GM23248 (cell line): Measurements from ENCODE around the gene ZNF134. TPM values are rescaled to one million over a fixed set of nuclear protein-coding genes. Genes with fewer than 3 reads are reported as not detected.

ENCODE experiments used
- DNase-seq: peaks from one replicate; pipeline ENCODE4 v3.0.0-alpha.2; 2015
- H2AFZ ChIP-seq: fragments of 200-600 bp; sonication (generic); 2 replicates; pipeline ENCODE4 v1.6.1; 2016; ENCODE audit warnings: antibody characterized with exemption
- H3F3A ChIP-seq: fragments of 200-600 bp; sonication (generic); 2 replicates; pipeline ENCODE4 v1.6.1; 2016; ENCODE audit warnings: mild to moderate bottlenecking, antibody characterized with exemption, mixed run types; ENCODE audit not compliant: insufficient read depth
- H3K27ac ChIP-seq: fragments of 200-600 bp; sonication (generic); 2 replicates; pipeline ENCODE4 v1.5.1; 2016; ENCODE audit warnings: mild to moderate bottlenecking
- H3K27me3 ChIP-seq: fragments of 200-600 bp; sonication (generic); replicated peaks from 2 replicates; pipeline ENCODE4 v1.6.1; 2016; ENCODE audit warnings: mild to moderate bottlenecking; ENCODE audit not compliant: insufficient read depth
- H3K36me3 ChIP-seq: fragments of 200-600 bp; sonication (generic); 2 replicates; pipeline ENCODE4 v1.6.1; 2016; ENCODE audit warnings: low read depth, mild to moderate bottlenecking
- H3K4me1 ChIP-seq: fragments of 200-600 bp; sonication (generic); 2 replicates; pipeline ENCODE4 v1.6.1; 2016; ENCODE audit warnings: mild to moderate bottlenecking; ENCODE audit not compliant: insufficient read depth
- H3K4me2 ChIP-seq: fragments of 200-600 bp; sonication (generic); one replicate; pipeline ENCODE4 v1.6.1; 2016; ENCODE audit warnings: mild to moderate bottlenecking; ENCODE audit not compliant: unreplicated experiment
- H3K4me3 ChIP-seq: fragments of 200-600 bp; sonication (generic); 2 replicates; pipeline ENCODE4 v1.5.1; 2016; ENCODE audit warnings: mild to moderate bottlenecking
- H3K79me2 ChIP-seq: fragments of 200-600 bp; sonication (generic); 2 replicates; pipeline ENCODE4 v1.6.1; 2016; ENCODE audit warnings: mild to moderate bottlenecking; ENCODE audit not compliant: insufficient read depth
- H3K9ac ChIP-seq: fragments of 200-600 bp; sonication (generic); 2 replicates; pipeline ENCODE4 v1.6.1; 2016; ENCODE audit warnings: mild to moderate bottlenecking
- H3K9me2 ChIP-seq: fragments of 200-600 bp; sonication (generic); 2 replicates; pipeline ENCODE4 v1.6.1; 2016; ENCODE audit warnings: mixed run types, mild to moderate bottlenecking, moderate library complexity; ENCODE audit not compliant: insufficient read depth
- H3K9me3 ChIP-seq: fragments of 200-600 bp; sonication (generic); one replicate; pipeline ENCODE4 v1.6.1; 2017; ENCODE audit warnings: low read depth
- H4K20me1 ChIP-seq: fragments of 200-600 bp; sonication (generic); 2 replicates; pipeline ENCODE4 v1.6.0; 2016; ENCODE audit not compliant: insufficient read depth
- EZH2 ChIP-seq: fragments of 200-600 bp; sonication (generic); IDR thresholded peaks from 2 replicates; pipeline ENCODE4 v1.6.1; 2018; ENCODE audit warnings: antibody characterized with exemption, mild to moderate bottlenecking; ENCODE audit not compliant: insufficient read depth, poor library complexity, severe bottlenecking
- EZH2phosphoT487 ChIP-seq: fragments of 200-600 bp; sonication (generic); IDR thresholded peaks from 2 replicates; pipeline ENCODE4 v1.6.1; 2018; ENCODE audit warnings: antibody characterized with exemption, moderate library complexity, mild to moderate bottlenecking, low read depth; ENCODE audit not compliant: insufficient read depth
- WGBS, 2 experiments: methylation state at CpG; one replicate each; pipeline ENCODE4 v1.1.6; 2015 to 2017; ENCODE audit warnings: low lambda C conversion rate in 2 of 2, low coverage in 1 of 2; ENCODE audit errors: missing lambda C conversion rate in 2 of 2; 5-methylcytosine and 5-hydroxymethylcytosine counted together
- in situ Hi-C: fragments of 300-500 bp; cut with MboI; formaldehyde crosslinking; loops from 2 replicates; pipeline ENCODE4 v1.15.0; 2020
- polyA plus RNA-seq: library from polyadenylated mRNA; unstranded; fragments of >200 nt; fragmentation: Nextera tagmentation; extraction: Ambion mirVana; gene quantifications from 2 replicates; pipeline ENCODE4 v1.2.1, GENCODE V29; 2016
- total RNA-seq: library from RNA; depleted of rRNA; stranded (reverse); fragments of >200 nt; shearing (Covaris generic); gene quantifications from 2 replicates; pipeline ENCODE4 v1.2.3, GENCODE V29; 2014; rRNA removed

ZNF134 gene
- total and polyA plus RNA-seq, 2 experiments from 2014 or later: 10.0 to 23.6 TPM

DNA sequence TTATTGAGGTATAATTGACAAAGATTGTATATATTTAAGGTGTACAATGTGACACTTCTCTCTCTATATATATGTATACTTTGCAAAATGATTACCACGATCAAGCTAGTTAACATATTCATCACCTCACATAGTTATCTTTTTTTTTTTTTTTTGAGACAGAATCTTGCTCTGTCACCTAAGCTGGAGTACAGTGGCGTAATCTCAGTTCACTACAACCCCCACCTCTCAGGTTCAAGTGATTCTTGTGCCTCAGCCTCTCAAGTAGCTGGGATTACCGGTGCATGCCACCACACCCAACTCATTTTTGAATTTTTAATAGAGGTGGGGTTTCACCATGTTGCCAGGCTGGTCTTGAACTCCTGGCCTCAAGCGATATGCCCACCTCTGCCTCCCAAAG is 58.4 kb downstream of the ZNF134 start:
- no peaks in the 10 kb centered on the region for H4K20me1 ChIP-seq
- no peaks in the 10 kb centered on the region for H3K36me3 ChIP-seq
- H3K79me2 ChIP-seq: no peaks in the 10 kb centered on the region
- H2AFZ ChIP-seq: no peak overlapping the region
- no peak overlapping the region for H3K4me3 ChIP-seq
- WGBS, 2 experiments: 30 to 36% methylated on average over 4 of the region's 4 CpGs
- H3K27ac ChIP-seq: no peak overlapping the region
- H3K4me1 ChIP-seq: peaks cover 15% of the 10 kb centered on the region
- no peaks in the 10 kb centered on the region for H3K9me3 ChIP-seq
- no peak overlapping the region for H3K4me2 ChIP-seq
- H3F3A ChIP-seq: peaks cover 18% of the 10 kb centered on the region
- H3K9me2 ChIP-seq: no peaks in the 10 kb centered on the region
- DNase-seq: no peak
- no peak for TF ChIP-seq EZH2phosphoT487
- no peak for TF ChIP-seq EZH2
- in situ Hi-C loops: no loop called here
- H3K9ac ChIP-seq: no peak overlapping the region
- no peaks in the 10 kb centered on the region for H3K27me3 ChIP-seq

Other genes with a start within 250 kb of the ZNF134 start
- 11.1 and 20.3 TPM in 2 replicates for gene ZNF548, start 224.4 kb upstream of the ZNF134 start, total RNA-seq
- gene ZNF548, start 224.4 kb upstream of the ZNF134 start, polyA plus RNA-seq: 6.8 and 6.9 TPM in 2 replicates
- gene ZNF17, start 203.1 kb upstream of the ZNF134 start, total RNA-seq: 4.8 and 19.9 TPM in 2 replicates
- gene ZNF17, start 203.1 kb upstream of the ZNF134 start, polyA plus RNA-seq: 3.5 and 4.1 TPM in 2 replicates
- 2.4 and 3.6 TPM in 2 replicates for gene ZNF749, start 178.9 kb upstream of the ZNF134 start, total RNA-seq
- 15.8 and 17.5 TPM in 2 replicates for gene ZNF749, start 178.9 kb upstream of the ZNF134 start, polyA plus RNA-seq
- 0.32 and 1.5 TPM in 2 replicates for gene VN1R1, start 157.1 kb upstream of the ZNF134 start, total RNA-seq
- gene VN1R1, start 157.1 kb upstream of the ZNF134 start, polyA plus RNA-seq: 0.58 and 0.68 TPM in 2 replicates
- 13.6 and 13.7 TPM in 2 replicates for gene ZNF772, start 136.7 kb upstream of the ZNF134 start, total RNA-seq
- 4.1 and 5.8 TPM in 2 replicates for gene ZNF772, start 136.7 kb upstream of the ZNF134 start, polyA plus RNA-seq
- 13.9 and 29.0 TPM in 2 replicates for gene ZNF419, start 126.5 kb upstream of the ZNF134 start, total RNA-seq
- gene ZNF419, start 126.5 kb upstream of the ZNF134 start, polyA plus RNA-seq: 7.5 and 8.7 TPM in 2 replicates
- 33.7 and 41.0 TPM in 2 replicates for gene ZNF773, start 114.3 kb upstream of the ZNF134 start, total RNA-seq
- gene ZNF773, start 114.3 kb upstream of the ZNF134 start, polyA plus RNA-seq: 18.6 and 22.2 TPM in 2 replicates
- 3.5 and 5.6 TPM in 2 replicates for gene ZNF549, start 86.9 kb upstream of the ZNF134 start, total RNA-seq
- gene ZNF549, start 86.9 kb upstream of the ZNF134 start, polyA plus RNA-seq: 3.5 and 4.2 TPM in 2 replicates
- gene ZNF550, start 54.4 kb upstream of the ZNF134 start, total RNA-seq: 7.3 and 12.0 TPM in 2 replicates
- 3.5 and 4.4 TPM in 2 replicates for gene ZNF550, start 54.4 kb upstream of the ZNF134 start, polyA plus RNA-seq
- 3.2 and 5.9 TPM in 2 replicates for gene ZNF416, start 35.3 kb upstream of the ZNF134 start, total RNA-seq
- 4.9 and 5.8 TPM in 2 replicates for gene ZNF416, start 35.3 kb upstream of the ZNF134 start, polyA plus RNA-seq
- 5.3 and 10.4 TPM in 2 replicates for gene ZIK1, start 30.1 kb upstream of the ZNF134 start, total RNA-seq
- gene ZIK1, start 30.1 kb upstream of the ZNF134 start, polyA plus RNA-seq: 3.2 and 3.4 TPM in 2 replicates
- 3.7 and 5.1 TPM in 2 replicates for gene ZNF530, start 14.4 kb upstream of the ZNF134 start, total RNA-seq
- gene ZNF530, start 14.4 kb upstream of the ZNF134 start, polyA plus RNA-seq: 2.4 and 2.6 TPM in 2 replicates
- 8.3 and 11.1 TPM in 2 replicates for gene ZNF211, start 18.9 kb downstream of the ZNF134 start, total RNA-seq
- gene ZNF211, start 18.9 kb downstream of the ZNF134 start, polyA plus RNA-seq: 5.5 and 5.7 TPM in 2 replicates
- gene ZSCAN4, start 54.7 kb downstream of the ZNF134 start, total RNA-seq: not detected in 2 replicates
- not detected in 2 replicates for gene ZSCAN4, start 54.7 kb downstream of the ZNF134 start, polyA plus RNA-seq
- gene ZNF551, start 67.7 kb downstream of the ZNF134 start, total RNA-seq: 6.3 and 7.1 TPM in 2 replicates
- gene ZNF551, start 67.7 kb downstream of the ZNF134 start, polyA plus RNA-seq: 1.9 and 2.6 TPM in 2 replicates
- 2.0 and 2.2 TPM in 2 replicates for gene ZNF154, start 95.0 kb downstream of the ZNF134 start, total RNA-seq
- 2.0 and 2.6 TPM in 2 replicates for gene ZNF154, start 95.0 kb downstream of the ZNF134 start, polyA plus RNA-seq
- gene ZNF671, start 113.4 kb downstream of the ZNF134 start, total RNA-seq: 7.2 and 8.4 TPM in 2 replicates
- 6.8 and 6.9 TPM in 2 replicates for gene ZNF671, start 113.4 kb downstream of the ZNF134 start, polyA plus RNA-seq
- 6.7 and 9.4 TPM in 2 replicates for gene ZNF776, start 132.6 kb downstream of the ZNF134 start, total RNA-seq
- gene ZNF776, start 132.6 kb downstream of the ZNF134 start, polyA plus RNA-seq: 3.7 and 3.9 TPM in 2 replicates
- gene ZNF586, start 155.4 kb downstream of the ZNF134 start, total RNA-seq: 8.1 and 20.6 TPM in 2 replicates
- gene ZNF586, start 155.4 kb downstream of the ZNF134 start, polyA plus RNA-seq: 5.1 and 5.8 TPM in 2 replicates
- gene ZNF552, start 200.7 kb downstream of the ZNF134 start, total RNA-seq: 2.9 and 4.3 TPM in 2 replicates
- 2.7 and 3.2 TPM in 2 replicates for gene ZNF552, start 200.7 kb downstream of the ZNF134 start, polyA plus RNA-seq
- gene ZNF587B, start 216.1 kb downstream of the ZNF134 start, total RNA-seq: 10.1 and 14.0 TPM in 2 replicates
- 5.1 TPM in 2 replicates for gene ZNF587B, start 216.1 kb downstream of the ZNF134 start, polyA plus RNA-seq
- 10.0 and 14.3 TPM in 2 replicates for gene ZNF587, start 235.6 kb downstream of the ZNF134 start, total RNA-seq
- 6.9 and 8.0 TPM in 2 replicates for gene ZNF587, start 235.6 kb downstream of the ZNF134 start, polyA plus RNA-seq